Type B pancreatic cell (in vitro differentiated cells): Measurements from ENCODE around the gene P2RY10. TPM values are rescaled to one million over a fixed set of nuclear protein-coding genes. Genes with fewer than 3 reads are reported as not detected.

Source experiments
- DNase-seq: peaks from one replicate; pipeline ENCODE4 v3.0.0; 2021; ENCODE audit warnings: mixed read lengths; ENCODE audit not compliant: unreplicated experiment; ENCODE audit errors: extremely low spot score
- H3K27ac Mint-ChIP-seq: 2 replicates; pipeline ENCODE4 v1.8.0; 2021; ENCODE audit warnings: mild to moderate bottlenecking, mixed read lengths
- H3K27me3 Mint-ChIP-seq: 2 replicates; pipeline ENCODE4 v1.8.0; 2021; ENCODE audit warnings: mixed read lengths
- H3K36me3 Mint-ChIP-seq: 2 replicates; pipeline ENCODE4 v1.8.0; 2021; ENCODE audit warnings: mixed read lengths
- H3K4me1 Mint-ChIP-seq: one replicate; pipeline ENCODE4 v1.8.0; 2021; ENCODE audit warnings: mixed read lengths; ENCODE audit not compliant: unreplicated experiment
- H3K4me3 Mint-ChIP-seq: 2 replicates; pipeline ENCODE4 v1.8.0; 2021; ENCODE audit warnings: mild to moderate bottlenecking, mixed read lengths
- H3K9me3 Mint-ChIP-seq: 2 replicates; pipeline ENCODE4 v1.8.0; 2021; ENCODE audit warnings: mixed read lengths
- long read RNA-seq: library from polyadenylated mRNA; unstranded; transcript quantifications from one replicate; pipeline ENCODE4 v2.0.0, GENCODE V29; 2020
- total RNA-seq: library from RNA; stranded (reverse); gene quantifications from 2 replicates; pipeline ENCODE4 v1.2.1, GENCODE V29; 2021; ENCODE audit warnings: low replicate concordance
- TF ChIP-seq, protein P1 (sequence below): fragments of 200-600 bp; sonication (generic); conservative IDR thresholded peaks from 2 replicates; pipeline ENCODE4 v1.5.0; 2021; ENCODE audit warnings: antibody characterized with exemption, mild to moderate bottlenecking

P2RY10 gene, protein sequence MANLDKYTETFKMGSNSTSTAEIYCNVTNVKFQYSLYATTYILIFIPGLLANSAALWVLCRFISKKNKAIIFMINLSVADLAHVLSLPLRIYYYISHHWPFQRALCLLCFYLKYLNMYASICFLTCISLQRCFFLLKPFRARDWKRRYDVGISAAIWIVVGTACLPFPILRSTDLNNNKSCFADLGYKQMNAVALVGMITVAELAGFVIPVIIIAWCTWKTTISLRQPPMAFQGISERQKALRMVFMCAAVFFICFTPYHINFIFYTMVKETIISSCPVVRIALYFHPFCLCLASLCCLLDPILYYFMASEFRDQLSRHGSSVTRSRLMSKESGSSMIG
- not detected in 2 replicates for total RNA-seq
- long read RNA-seq, result 0 reads

DNA sequence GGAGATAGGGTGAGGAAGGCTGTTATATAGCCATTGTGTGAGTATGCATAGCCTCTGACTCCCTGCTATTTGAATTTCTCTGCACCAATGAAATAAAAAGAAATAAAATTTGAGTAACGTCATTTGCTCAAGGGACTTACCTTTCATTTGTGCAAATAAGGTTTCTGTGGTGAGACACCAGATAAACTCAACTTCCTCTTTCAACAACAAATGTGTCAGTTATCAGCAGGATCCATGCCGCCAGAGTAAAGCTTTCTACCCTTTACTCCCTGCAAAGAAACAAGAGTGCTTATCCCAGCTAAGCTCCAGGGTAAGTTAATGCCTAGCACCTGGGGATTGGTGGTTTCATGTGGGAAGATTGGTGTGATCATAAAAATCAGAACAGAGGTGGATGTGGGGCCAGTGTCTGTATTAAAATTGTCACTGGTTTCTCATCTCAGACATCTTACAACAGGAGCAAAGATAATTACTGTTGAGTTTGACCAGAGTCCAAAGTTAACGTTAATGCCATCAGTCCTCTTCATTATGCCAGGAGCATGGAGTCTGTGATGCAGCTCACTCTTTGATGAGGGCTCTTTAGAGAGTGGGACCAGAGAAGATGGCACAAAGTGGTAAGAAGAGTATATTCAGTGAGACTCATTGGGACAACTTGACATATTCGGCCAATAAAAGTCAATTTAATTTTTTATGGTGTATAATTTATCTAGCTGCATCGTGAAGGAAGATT lies at the start of gene P2RY10:
P2RY10 (plus strand) TSS at position 206 of the 727 bp plus-strand sequence. CDS start 15,130 bp downstream, outside the sequence.
- no peak within 1 kb of the TSS for H3K4me3 Mint-ChIP-seq
- H3K9me3 Mint-ChIP-seq, result no peaks in the 10 kb centered on the region
- H3K36me3 Mint-ChIP-seq, result no peaks in the 10 kb centered on the region
- H3K4me1 Mint-ChIP-seq, result no peaks in the 10 kb centered on the region
- H3K27me3 Mint-ChIP-seq, result no peaks in the 10 kb centered on the region
- DNase-seq, result no peak
- TF ChIP-seq, protein P1, sequence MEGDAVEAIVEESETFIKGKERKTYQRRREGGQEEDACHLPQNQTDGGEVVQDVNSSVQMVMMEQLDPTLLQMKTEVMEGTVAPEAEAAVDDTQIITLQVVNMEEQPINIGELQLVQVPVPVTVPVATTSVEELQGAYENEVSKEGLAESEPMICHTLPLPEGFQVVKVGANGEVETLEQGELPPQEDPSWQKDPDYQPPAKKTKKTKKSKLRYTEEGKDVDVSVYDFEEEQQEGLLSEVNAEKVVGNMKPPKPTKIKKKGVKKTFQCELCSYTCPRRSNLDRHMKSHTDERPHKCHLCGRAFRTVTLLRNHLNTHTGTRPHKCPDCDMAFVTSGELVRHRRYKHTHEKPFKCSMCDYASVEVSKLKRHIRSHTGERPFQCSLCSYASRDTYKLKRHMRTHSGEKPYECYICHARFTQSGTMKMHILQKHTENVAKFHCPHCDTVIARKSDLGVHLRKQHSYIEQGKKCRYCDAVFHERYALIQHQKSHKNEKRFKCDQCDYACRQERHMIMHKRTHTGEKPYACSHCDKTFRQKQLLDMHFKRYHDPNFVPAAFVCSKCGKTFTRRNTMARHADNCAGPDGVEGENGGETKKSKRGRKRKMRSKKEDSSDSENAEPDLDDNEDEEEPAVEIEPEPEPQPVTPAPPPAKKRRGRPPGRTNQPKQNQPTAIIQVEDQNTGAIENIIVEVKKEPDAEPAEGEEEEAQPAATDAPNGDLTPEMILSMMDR, result no peak
- H3K27ac Mint-ChIP-seq, result no peak within 1 kb of the TSS

DNA sequence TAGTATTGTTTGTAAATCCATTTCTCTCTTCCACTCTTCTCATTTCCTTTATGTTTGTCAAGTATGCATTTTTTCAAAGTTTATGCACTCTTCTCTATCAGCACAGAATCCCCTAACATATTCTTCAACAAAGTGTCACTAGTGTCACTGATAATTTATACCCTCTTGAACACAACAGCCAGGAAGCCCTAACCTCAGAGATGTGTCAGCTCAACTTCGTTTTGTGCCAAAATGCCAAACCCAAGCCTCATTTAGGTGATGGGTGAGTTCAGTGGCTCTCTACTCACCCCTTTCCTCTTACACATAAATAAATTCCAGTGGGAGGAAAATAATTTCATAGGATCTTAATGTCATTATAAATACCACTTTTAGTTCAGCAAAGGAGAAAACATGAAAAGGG lies 22.4 kb upstream of the P2RY10 start:
- no peak overlapping the region for H3K27ac Mint-ChIP-seq
- no peaks in the 10 kb centered on the region for H3K36me3 Mint-ChIP-seq
- TF ChIP-seq, protein P1, result no peak
- no peak overlapping the region for H3K4me3 Mint-ChIP-seq
- H3K27me3 Mint-ChIP-seq, result no peaks in the 10 kb centered on the region
- no peak for DNase-seq
- H3K4me1 Mint-ChIP-seq, result no peaks in the 10 kb centered on the region
- H3K9me3 Mint-ChIP-seq, result no peaks in the 10 kb centered on the region

DNA sequence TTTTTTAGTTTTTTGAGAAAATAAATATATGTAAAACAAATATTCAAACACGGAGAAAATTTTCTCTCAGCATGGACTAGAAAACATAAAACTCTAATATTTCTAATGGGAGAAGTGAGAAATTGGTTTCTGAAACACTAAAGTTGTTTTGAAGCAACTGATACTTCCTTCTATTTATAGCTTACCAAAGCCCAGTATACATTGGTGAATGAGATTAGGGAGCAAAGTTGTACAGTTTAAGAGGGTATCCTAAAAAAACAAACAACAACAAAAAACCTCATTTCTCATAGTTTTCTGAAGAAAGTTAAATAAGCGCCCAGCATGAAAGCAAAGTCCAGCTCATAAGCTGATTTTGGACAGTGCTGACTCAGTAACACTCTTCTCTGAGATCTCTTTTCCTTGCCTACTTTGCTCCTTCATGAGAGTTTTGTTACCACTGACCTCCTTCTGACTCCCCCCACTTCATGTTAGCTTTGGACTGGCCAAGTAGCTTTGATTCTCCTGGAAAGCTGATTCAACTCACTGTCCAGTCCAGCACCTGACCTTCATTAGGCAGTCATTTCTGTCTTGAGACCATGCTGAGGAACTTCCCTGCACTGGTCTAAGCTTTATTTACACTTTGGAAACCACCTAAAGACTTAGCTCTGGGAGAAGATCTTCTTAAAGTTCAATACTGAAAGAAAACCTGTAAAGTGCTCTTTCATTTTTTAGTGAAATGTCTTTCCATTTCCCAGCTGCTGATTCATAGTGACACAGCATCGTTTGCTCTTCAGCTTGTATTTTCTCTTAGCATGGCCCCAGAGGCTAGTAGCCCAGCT lies 21.8 kb upstream of the P2RY10 start:
- no peaks in the 10 kb centered on the region for H3K27me3 Mint-ChIP-seq
- H3K4me3 Mint-ChIP-seq, result no peak overlapping the region
- H3K27ac Mint-ChIP-seq, result no peak overlapping the region
- DNase-seq, result no peak
- H3K9me3 Mint-ChIP-seq, result no peaks in the 10 kb centered on the region
- TF ChIP-seq, protein P1, result no peak
- H3K36me3 Mint-ChIP-seq, result no peaks in the 10 kb centered on the region
- H3K4me1 Mint-ChIP-seq, result no peaks in the 10 kb centered on the region

DNA sequence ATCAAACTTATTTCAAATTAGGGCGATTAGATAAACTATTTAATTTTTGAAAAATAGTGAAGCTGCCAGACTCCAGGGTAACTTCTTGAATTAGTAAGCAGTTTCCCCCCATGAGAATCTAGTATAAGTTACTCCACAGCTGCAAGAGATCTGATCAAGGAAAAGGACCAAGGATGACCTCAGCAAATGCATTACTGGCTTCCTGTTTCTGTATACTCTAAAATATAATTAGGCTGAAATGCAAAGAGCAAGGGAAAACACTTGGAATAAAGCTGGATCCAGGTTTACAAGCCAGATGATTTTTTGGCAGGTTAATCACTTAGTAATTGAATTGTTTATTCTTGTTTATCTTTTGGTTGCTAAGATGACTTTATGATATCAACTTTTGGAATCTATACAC lies 13.4 kb upstream of the P2RY10 start:
- Mint-ChIP-seq H3K27ac (no peak overlapping the region), H3K4me3 (no peak overlapping the region)

DNA sequence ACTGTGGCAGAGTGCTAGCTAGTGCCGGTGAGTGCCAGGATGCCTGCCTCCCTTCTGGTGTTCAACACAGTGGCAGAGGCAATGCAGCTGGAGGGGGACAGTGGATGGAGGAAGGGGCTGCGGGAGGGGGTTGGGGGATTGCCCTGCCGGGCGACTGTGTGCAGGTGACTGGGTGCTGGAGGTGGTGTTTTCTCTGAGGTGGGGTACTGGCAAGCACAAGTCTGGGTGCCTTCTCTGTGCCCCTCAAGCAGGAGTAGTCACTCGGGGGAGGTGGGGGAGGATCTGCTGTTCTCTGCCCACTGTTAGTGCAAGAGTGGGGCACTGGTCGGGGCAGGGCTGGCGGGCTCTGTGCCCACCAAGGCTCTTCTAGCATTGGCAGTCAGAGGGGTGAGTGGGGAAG lies 10.3 kb upstream of the P2RY10 start:
- Mint-ChIP-seq H3K4me1 (no peaks in the 10 kb centered on the region), H3K9me3 (peaks cover 4% of the 10 kb centered on the region), H3K27me3 (no peaks in the 10 kb centered on the region), H3K36me3 (no peaks in the 10 kb centered on the region), H3K27ac (no peak overlapping the region), H3K4me3 (no peak overlapping the region)
- TF ChIP-seq, protein P1, result no peak
- DNase-seq, result no peak

More for the DNA sequence above, 13.4 kb upstream of the P2RY10 start:
- Mint-ChIP-seq H3K27me3 (no peaks in the 10 kb centered on the region), H3K4me1 (no peaks in the 10 kb centered on the region), H3K9me3 (peaks cover 4% of the 10 kb centered on the region), H3K36me3 (no peaks in the 10 kb centered on the region)
- DNase-seq, result no peak
- TF ChIP-seq, protein P1, result no peak
